ENCODE results near the gene POU6F2. TPM values are rescaled to one million over a fixed set of nuclear protein-coding genes. Genes with fewer than 3 reads are reported as not detected.

The POU6F2 gene
- total RNA-seq, 1 experiment from 2014 or later = 3.9 TPM

DNA sequence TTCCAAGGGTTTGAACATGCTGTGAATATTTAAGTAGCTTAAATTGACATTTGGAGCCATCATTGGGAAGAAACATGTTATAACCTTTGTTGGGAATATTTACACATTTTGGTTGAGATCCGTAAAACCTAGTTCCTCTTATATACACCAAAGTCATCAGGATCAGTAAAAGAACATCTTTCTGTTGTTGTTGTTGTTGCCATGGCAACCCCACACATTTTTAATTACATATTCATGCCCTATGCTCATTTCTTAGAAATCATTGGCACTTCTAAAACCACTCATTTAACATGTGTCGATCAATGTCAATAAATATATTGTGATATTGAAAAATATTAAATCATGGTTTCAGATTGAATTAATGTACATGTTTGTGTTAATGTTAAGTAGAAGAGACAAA lies 122.6 kb downstream of the POU6F2 start:
- Mint-ChIP-seq H3K4me3 (ENCODE audit: unreplicated experiment) (no peak overlapping the region), H3K27ac (ENCODE audit: unreplicated experiment) (no peak overlapping the region), H3K9me3 (ENCODE audit: unreplicated experiment) (no peaks in the 10 kb centered on the region), H3K4me1 (ENCODE audit: low read depth, unreplicated experiment) (no peaks in the 10 kb centered on the region), H3K36me3 (ENCODE audit: insufficient read depth, unreplicated experiment) (no peaks in the 10 kb centered on the region), H3K27me3 (ENCODE audit: insufficient read depth, unreplicated experiment) (peaks cover 4% of the 10 kb centered on the region)
- no peak overlapping the region for H3K4me3 ChIP-seq (ENCODE audit: low read depth, low read length)
- no peaks in the 10 kb centered on the region for H3K4me1 ChIP-seq
- H3K27me3 ChIP-seq (replicated peaks; ENCODE audit: control insufficient read depth, insufficient read depth, low read length) = no peaks in the 10 kb centered on the region
- POLR2A ChIA-PET = no interaction called here
- H3K36me3 ChIP-seq (ENCODE audit: control insufficient read depth, insufficient read depth, low read length) = no peaks in the 10 kb centered on the region
- CTCF ChIA-PET = no interaction called here
- no peaks in the 10 kb centered on the region for H3K9me3 ChIP-seq
- intact Hi-C loops (cut with micrococcal nuclease; ENCODE audit: unreplicated experiment) = loop anchor here (10.0 kb wide), 1 partner anchor 305 kb away; no protein-coding TSS in a partner anchor
- BruUV-seq (replicated peaks) = no TSS peak
- TF ChIP-seq, protein P1, sequence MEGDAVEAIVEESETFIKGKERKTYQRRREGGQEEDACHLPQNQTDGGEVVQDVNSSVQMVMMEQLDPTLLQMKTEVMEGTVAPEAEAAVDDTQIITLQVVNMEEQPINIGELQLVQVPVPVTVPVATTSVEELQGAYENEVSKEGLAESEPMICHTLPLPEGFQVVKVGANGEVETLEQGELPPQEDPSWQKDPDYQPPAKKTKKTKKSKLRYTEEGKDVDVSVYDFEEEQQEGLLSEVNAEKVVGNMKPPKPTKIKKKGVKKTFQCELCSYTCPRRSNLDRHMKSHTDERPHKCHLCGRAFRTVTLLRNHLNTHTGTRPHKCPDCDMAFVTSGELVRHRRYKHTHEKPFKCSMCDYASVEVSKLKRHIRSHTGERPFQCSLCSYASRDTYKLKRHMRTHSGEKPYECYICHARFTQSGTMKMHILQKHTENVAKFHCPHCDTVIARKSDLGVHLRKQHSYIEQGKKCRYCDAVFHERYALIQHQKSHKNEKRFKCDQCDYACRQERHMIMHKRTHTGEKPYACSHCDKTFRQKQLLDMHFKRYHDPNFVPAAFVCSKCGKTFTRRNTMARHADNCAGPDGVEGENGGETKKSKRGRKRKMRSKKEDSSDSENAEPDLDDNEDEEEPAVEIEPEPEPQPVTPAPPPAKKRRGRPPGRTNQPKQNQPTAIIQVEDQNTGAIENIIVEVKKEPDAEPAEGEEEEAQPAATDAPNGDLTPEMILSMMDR (IDR thresholded peaks at IDR 0.05; ENCODE audit: insufficient read depth in 1 of 2, low read depth in 1 of 2, low read length in 1 of 2, severe bottlenecking in 1 of 2, unreplicated experiment in 1 of 2) = no peak
- no peak for DNase-seq

DNA sequence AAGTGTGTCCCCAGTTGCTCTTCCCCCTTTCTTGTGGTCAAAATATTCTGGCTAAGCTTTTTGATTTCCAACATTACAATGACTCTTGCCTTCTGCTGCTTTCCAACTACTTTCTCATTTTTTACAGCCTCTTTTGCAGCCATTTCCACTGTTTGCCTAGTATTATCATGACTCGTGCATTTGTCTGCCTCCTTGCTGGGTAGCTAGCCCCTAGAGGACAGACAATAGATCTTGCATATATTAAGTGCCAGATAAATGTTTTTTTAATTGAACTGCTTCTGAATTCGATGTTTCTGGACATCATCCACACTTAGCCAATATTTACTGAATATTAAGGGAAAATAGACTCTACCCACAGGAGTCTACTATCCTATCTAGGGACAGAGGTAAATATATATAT lies 124.5 kb downstream of the POU6F2 start:
- H3K27ac Mint-ChIP-seq (ENCODE audit: unreplicated experiment) = no peak overlapping the region
- Histone ChIP-seq H3K36me3 (ENCODE audit: control insufficient read depth, insufficient read depth, low read length) (no peaks in the 10 kb centered on the region), H3K9me3 (no peaks in the 10 kb centered on the region), H3K4me3 (ENCODE audit: low read depth, low read length) (no peak overlapping the region), H3K27me3 (replicated peaks; ENCODE audit: control insufficient read depth, insufficient read depth, low read length) (no peaks in the 10 kb centered on the region), H3K4me1 (no peaks in the 10 kb centered on the region)
- ChIA-PET POLR2A (no interaction called here), CTCF (no interaction called here)
- no peaks in the 10 kb centered on the region for H3K4me1 Mint-ChIP-seq (ENCODE audit: low read depth, unreplicated experiment)
- no peaks in the 10 kb centered on the region for H3K36me3 Mint-ChIP-seq (ENCODE audit: insufficient read depth, unreplicated experiment)
- H3K9me3 Mint-ChIP-seq (ENCODE audit: unreplicated experiment) = no peaks in the 10 kb centered on the region
- intact Hi-C loops (cut with micrococcal nuclease; ENCODE audit: unreplicated experiment) = loop anchor here (10.0 kb wide), 1 partner anchor 307 kb away; no protein-coding TSS in a partner anchor
- peaks cover 6% of the 10 kb centered on the region for H3K27me3 Mint-ChIP-seq (ENCODE audit: insufficient read depth, unreplicated experiment)
- H3K4me3 Mint-ChIP-seq (ENCODE audit: unreplicated experiment) = no peak overlapping the region
- TF ChIP-seq, protein P1 (IDR thresholded peaks at IDR 0.05; ENCODE audit: insufficient read depth in 1 of 2, low read depth in 1 of 2, low read length in 1 of 2, severe bottlenecking in 1 of 2, unreplicated experiment in 1 of 2) = no peak
- no peak for DNase-seq
- no TSS peak for BruUV-seq (replicated peaks)

DNA sequence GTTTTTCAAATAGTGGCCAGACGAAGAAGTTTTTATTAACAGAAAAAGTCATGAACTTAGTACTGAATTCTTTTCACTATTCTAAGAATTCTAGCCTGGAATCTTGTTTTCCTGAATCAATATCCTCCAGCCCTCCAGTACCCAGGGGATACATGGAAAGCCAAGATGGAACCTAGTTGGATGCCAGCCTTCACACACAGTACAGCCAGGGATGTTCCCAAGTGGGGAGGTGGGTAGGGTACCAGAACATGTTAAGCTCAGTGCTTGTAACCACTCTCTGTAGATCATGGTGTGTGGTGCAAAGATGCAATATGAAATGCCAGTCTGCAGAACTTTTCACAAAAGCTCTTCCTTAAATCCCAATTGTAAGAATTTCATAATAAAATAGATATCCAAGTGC lies 128.0 kb downstream of the POU6F2 start:
- TF ChIP-seq, protein P1 (IDR thresholded peaks at IDR 0.05; ENCODE audit: insufficient read depth in 1 of 2, low read depth in 1 of 2, low read length in 1 of 2, severe bottlenecking in 1 of 2, unreplicated experiment in 1 of 2) = no peak
- BruUV-seq (replicated peaks) = no TSS peak
- no peak for DNase-seq
- no peaks in the 10 kb centered on the region for H3K9me3 Mint-ChIP-seq (ENCODE audit: unreplicated experiment)
- no peak overlapping the region for H3K4me3 Mint-ChIP-seq (ENCODE audit: unreplicated experiment)
- no peaks in the 10 kb centered on the region for H3K9me3 ChIP-seq
- peaks cover 6% of the 10 kb centered on the region for H3K27me3 Mint-ChIP-seq (ENCODE audit: insufficient read depth, unreplicated experiment)
- H3K36me3 Mint-ChIP-seq (ENCODE audit: insufficient read depth, unreplicated experiment) = no peaks in the 10 kb centered on the region
- H3K27me3 ChIP-seq (replicated peaks; ENCODE audit: control insufficient read depth, insufficient read depth, low read length) = no peaks in the 10 kb centered on the region
- intact Hi-C loops (cut with micrococcal nuclease; ENCODE audit: unreplicated experiment) = loop anchor here (10.0 kb wide), 1 partner anchor 311 kb away; no protein-coding TSS in a partner anchor
- no peaks in the 10 kb centered on the region for H3K4me1 ChIP-seq
- H3K27ac Mint-ChIP-seq (ENCODE audit: unreplicated experiment) = no peak overlapping the region
- H3K4me3 ChIP-seq (ENCODE audit: low read depth, low read length) = no peak overlapping the region
- ChIA-PET POLR2A (no interaction called here), CTCF (no interaction called here)
- no peaks in the 10 kb centered on the region for H3K36me3 ChIP-seq (ENCODE audit: control insufficient read depth, insufficient read depth, low read length)
- H3K4me1 Mint-ChIP-seq (ENCODE audit: low read depth, unreplicated experiment) = no peaks in the 10 kb centered on the region

All from Caco-2 (cell line).